Measurements from ENCODE around the gene SHISAL2A.

Gene SHISAL2A

GRCh38 chr1:52669696-52670095, 36.7 kb downstream of the SHISAL2A start:
- TF ChIP-seq CREB1 (IDR thresholded peaks at IDR 0.05; ENCODE audit: low read depth) (no peak), EGR1 (IDR thresholded peaks at IDR 0.05) (no peak), ZBTB7A (IDR thresholded peaks at IDR 0.05; ENCODE audit: low read depth) (no peak), YY1 (IDR thresholded peaks at IDR 0.05; ENCODE audit: low read depth) (no peak), CEBPB (IDR thresholded peaks at IDR 0.05) (no peak), TEAD4 (IDR thresholded peaks at IDR 0.05) (no peak), TCF12 (IDR thresholded peaks at IDR 0.05; ENCODE audit: low read depth) (no peak), NFIC (IDR thresholded peaks at IDR 0.05) (no peak), TAF1 (IDR thresholded peaks at IDR 0.05; ENCODE audit: low read depth) (no peak), USF1 (IDR thresholded peaks at IDR 0.05) (no peak), EP300 (IDR thresholded peaks at IDR 0.05; ENCODE audit: borderline replicate concordance) (no peak), RAD21 (IDR thresholded peaks at IDR 0.05; ENCODE audit: low read depth) (no peak), FOXM1 (IDR thresholded peaks at IDR 0.05; ENCODE audit: borderline replicate concordance, low read depth) (no peak), REST (IDR thresholded peaks at IDR 0.05; ENCODE audit: low read depth) (no peak), MAX (IDR thresholded peaks at IDR 0.05) (no peak)

GRCh38 chr1:52670604-52671003, 37.6 kb downstream of the SHISAL2A start:
- no peak for TF ChIP-seq YY1 (IDR thresholded peaks at IDR 0.05; ENCODE audit: low read depth)
- TF ChIP-seq RAD21 (IDR thresholded peaks at IDR 0.05; ENCODE audit: low read depth): no peak
- TF ChIP-seq MAX (IDR thresholded peaks at IDR 0.05): no peak
- no peak for TF ChIP-seq EP300 (IDR thresholded peaks at IDR 0.05; ENCODE audit: borderline replicate concordance)
- TF ChIP-seq FOXM1 (IDR thresholded peaks at IDR 0.05; ENCODE audit: borderline replicate concordance, low read depth): no peak
- TF ChIP-seq ZBTB7A (IDR thresholded peaks at IDR 0.05; ENCODE audit: low read depth): no peak
- TF ChIP-seq TAF1 (IDR thresholded peaks at IDR 0.05; ENCODE audit: low read depth): no peak
- no peak for TF ChIP-seq NFIC (IDR thresholded peaks at IDR 0.05)
- TF ChIP-seq EGR1 (IDR thresholded peaks at IDR 0.05): no peak
- TF ChIP-seq USF1 (IDR thresholded peaks at IDR 0.05): no peak

GRCh38 chr1:52672946-52673345, 40.0 kb downstream of the SHISAL2A start:
- TF ChIP-seq RAD21 (IDR thresholded peaks at IDR 0.05; ENCODE audit: low read depth): no peak
- TF ChIP-seq EGR1 (IDR thresholded peaks at IDR 0.05): no peak
- TF ChIP-seq YY1 (IDR thresholded peaks at IDR 0.05; ENCODE audit: low read depth): no peak
- TF ChIP-seq USF1 (IDR thresholded peaks at IDR 0.05): no peak
- TF ChIP-seq FOXM1 (IDR thresholded peaks at IDR 0.05; ENCODE audit: borderline replicate concordance, low read depth): no peak
- TF ChIP-seq CEBPB (IDR thresholded peaks at IDR 0.05): no peak
- TF ChIP-seq CREB1 (IDR thresholded peaks at IDR 0.05; ENCODE audit: low read depth): no peak
- TF ChIP-seq TCF12 (IDR thresholded peaks at IDR 0.05; ENCODE audit: low read depth): no peak
- no peak for TF ChIP-seq REST (IDR thresholded peaks at IDR 0.05; ENCODE audit: low read depth)
- TF ChIP-seq MAX (IDR thresholded peaks at IDR 0.05): no peak
- no peak for TF ChIP-seq TAF1 (IDR thresholded peaks at IDR 0.05; ENCODE audit: low read depth)
- TF ChIP-seq NFIC (IDR thresholded peaks at IDR 0.05): no peak
- TF ChIP-seq EP300 (IDR thresholded peaks at IDR 0.05; ENCODE audit: borderline replicate concordance): no peak
- TF ChIP-seq TEAD4 (IDR thresholded peaks at IDR 0.05): no peak
- TF ChIP-seq ZBTB7A (IDR thresholded peaks at IDR 0.05; ENCODE audit: low read depth): no peak

- TF ChIP-seq NFIC (IDR thresholded peaks at IDR 0.05): no peak
- no peak for TF ChIP-seq TAF1 (IDR thresholded peaks at IDR 0.05; ENCODE audit: low read depth)
- no peak for TF ChIP-seq EP300 (IDR thresholded peaks at IDR 0.05; ENCODE audit: borderline replicate concordance)
- TF ChIP-seq YY1 (IDR thresholded peaks at IDR 0.05; ENCODE audit: low read depth): no peak
- TF ChIP-seq CEBPB (IDR thresholded peaks at IDR 0.05): no peak
- TF ChIP-seq RAD21 (IDR thresholded peaks at IDR 0.05; ENCODE audit: low read depth): no peak
- no peak for TF ChIP-seq EGR1 (IDR thresholded peaks at IDR 0.05)
Measured at GRCh38 chr1:52673513-52673912, 40.5 kb downstream of the SHISAL2A start.
